ENCODE measurements around the gene SALL4.
"Not testable (repeated sequence)": the region's sequence is repeated elsewhere in the genome, so short reads cannot be mapped to it uniquely, and the experiment has no call there.

The SALL4 gene

GRCh38 chr20:51801122-51801822 is 1.0 kb downstream of the SALL4 start:
- DNase-seq: no peak

- DNase-seq: no peak
Observed at GRCh38 chr20:51800872-51801121, 1.5 kb downstream of the SALL4 start.

GRCh38 chr20:51800060-51800871 is 2.1 kb downstream of the SALL4 start:
- DNase-seq: peak; percentile 29

- DNase-seq: no peak
Observed at GRCh38 chr20:51799401-51799860, 2.9 kb downstream of the SALL4 start.

- DNase-seq: no peak
Observed at GRCh38 chr20:51797357-51798025, 4.8 kb downstream of the SALL4 start.

GRCh38 chr20:51796340-51796739 is 6.0 kb downstream of the SALL4 start:
- DNase-seq: no peak

GRCh38 chr20:51792960-51793359 is 9.4 kb downstream of the SALL4 start:
- no peak for DNase-seq

- DNase-seq: no peak
Observed at GRCh38 chr20:51791626-51792025, 10.7 kb downstream of the SALL4 start.

GRCh38 chr20:51790256-51790655 is 12.1 kb downstream of the SALL4 start:
- DNase-seq: no peak

- DNase-seq: no peak
Observed at GRCh38 chr20:51789434-51789833, 12.9 kb downstream of the SALL4 start.

- no peak for DNase-seq
Observed at GRCh38 chr20:51788822-51789221, 13.5 kb downstream of the SALL4 start.

GRCh38 chr20:51784299-51784698 is 18.0 kb downstream of the SALL4 start:
- no peak for DNase-seq

GRCh38 chr20:51778229-51778759 is 24.0 kb downstream of the SALL4 start:
- not testable (repeated sequence) for DNase-seq

GRCh38 chr20:51775241-51775640 is 27.1 kb downstream of the SALL4 start:
- no peak for DNase-seq

- DNase-seq: no peak
Observed at GRCh38 chr20:51772236-51772635, 30.1 kb downstream of the SALL4 start.

- no peak for DNase-seq
Observed at GRCh38 chr20:51769976-51770615, 32.2 kb downstream of the SALL4 start.

GRCh38 chr20:51768759-51769517 is 33.4 kb downstream of the SALL4 start:
- DNase-seq: no peak

GRCh38 chr20:51767867-51768758 is 34.2 kb downstream of the SALL4 start, which contains the start of gene ATP9A:
TSS of gene ATP9A (minus strand) at chr20:51768390. CDS start at chr20:51768369, 21 bp downstream.
- DNase-seq: no peak

- peak; percentile 15 for DNase-seq
Observed at GRCh38 chr20:51766994-51767866, 35.1 kb downstream of the SALL4 start.

GRCh38 chr20:51765381-51765780 is 36.9 kb downstream of the SALL4 start:
- not testable (repeated sequence) for DNase-seq
